Esophagus squamous epithelium (tissue), 5 donors: ENCODE results near the gene CD82. TPM values are rescaled to one million over a fixed set of nuclear protein-coding genes. Genes with fewer than 3 reads are reported as not detected.

ENCODE experiments used
- DNase-seq: peaks from one replicate; lab custom pipeline; 2025; lab: John Stamatoyannopoulos, UW
- H3K27ac ChIP-seq, 4 donors: fragments of 200-600 bp; sonication (generic); one replicate each; pipeline ENCODE4 v1.5.1; 2016 to 2019; ENCODE audit warnings: mild to moderate bottlenecking in 1 of 4
- H3K27me3 ChIP-seq, 4 donors: fragments of 200-600 bp; sonication (generic); 1 replicate in 3 of 4; 2 replicates in 1 of 4; pipeline versions ENCODE4 v1.5.1 to v1.6.0; 2017 to 2021; ENCODE audit warnings: antibody characterized with exemption in 1 of 4
- H3K36me3 ChIP-seq, 3 donors: fragments of 200-600 bp; sonication (generic); one replicate each; pipeline ENCODE4 v1.5.1; 2016 to 2019
- H3K4me1 ChIP-seq, 3 donors: fragments of 200-600 bp; sonication (generic); one replicate each; pipeline ENCODE4 v1.5.1; 2017 to 2019
- H3K4me3 ChIP-seq, 4 donors: fragments of 200-600 bp; sonication (generic); 1 replicate in 3 of 4; 2 replicates in 1 of 4; pipeline ENCODE4 v1.5.1; 2016 to 2019; ENCODE audit warnings: mild to moderate bottlenecking in 2 of 4, moderate library complexity in 1 of 4
- H3K9me3 ChIP-seq, 3 donors: fragments of 200-600 bp; sonication (generic); one replicate each; pipeline ENCODE4 v1.5.1; 2016 to 2019
- CTCF ChIP-seq, 6 experiments: fragments of 450-650 bp in 4 of 6; fragments of 200-600 bp in 2 of 6; sonication (generic) in 2 of 6; IDR thresholded peaks; one replicate each; pipeline ENCODE4 v1.5.1; 2016 to 2019; ENCODE audit warnings: antibody characterized with exemption in 6 of 6, mild to moderate bottlenecking in 4 of 6, moderate library complexity in 4 of 6
- POLR2A ChIP-seq, 4 donors: fragments of 450-650 bp; IDR thresholded peaks; one replicate each; pipeline ENCODE4 v1.6.1; 2017; ENCODE audit warnings: antibody characterized with exemption in 4 of 4, mild to moderate bottlenecking in 4 of 4, moderate library complexity in 3 of 4
- WGBS, 2 donors: methylation state at CpG; one replicate each; pipeline ENCODE4 v1.1.5; 2018; 5-methylcytosine and 5-hydroxymethylcytosine counted together
- intact Hi-C: fragments of 100-400 bp; cut with DNase I; formaldehyde crosslinking; loops from one replicate; pipeline ENCODE4 v1.15.0; 2022
- total RNA-seq, 4 donors: library from RNA; depleted of rRNA; stranded (reverse); fragments of >200 nt; gene quantifications; one replicate each; pipeline ENCODE4 v1.1.0, GENCODE V29; 2016
- donor health status: DM: yes; HTN: yes; CAD: no.

Gene CD82
- total RNA-seq, 4 donors from 2014 or later = 70.9 to 137 (median 108) TPM

DNA sequence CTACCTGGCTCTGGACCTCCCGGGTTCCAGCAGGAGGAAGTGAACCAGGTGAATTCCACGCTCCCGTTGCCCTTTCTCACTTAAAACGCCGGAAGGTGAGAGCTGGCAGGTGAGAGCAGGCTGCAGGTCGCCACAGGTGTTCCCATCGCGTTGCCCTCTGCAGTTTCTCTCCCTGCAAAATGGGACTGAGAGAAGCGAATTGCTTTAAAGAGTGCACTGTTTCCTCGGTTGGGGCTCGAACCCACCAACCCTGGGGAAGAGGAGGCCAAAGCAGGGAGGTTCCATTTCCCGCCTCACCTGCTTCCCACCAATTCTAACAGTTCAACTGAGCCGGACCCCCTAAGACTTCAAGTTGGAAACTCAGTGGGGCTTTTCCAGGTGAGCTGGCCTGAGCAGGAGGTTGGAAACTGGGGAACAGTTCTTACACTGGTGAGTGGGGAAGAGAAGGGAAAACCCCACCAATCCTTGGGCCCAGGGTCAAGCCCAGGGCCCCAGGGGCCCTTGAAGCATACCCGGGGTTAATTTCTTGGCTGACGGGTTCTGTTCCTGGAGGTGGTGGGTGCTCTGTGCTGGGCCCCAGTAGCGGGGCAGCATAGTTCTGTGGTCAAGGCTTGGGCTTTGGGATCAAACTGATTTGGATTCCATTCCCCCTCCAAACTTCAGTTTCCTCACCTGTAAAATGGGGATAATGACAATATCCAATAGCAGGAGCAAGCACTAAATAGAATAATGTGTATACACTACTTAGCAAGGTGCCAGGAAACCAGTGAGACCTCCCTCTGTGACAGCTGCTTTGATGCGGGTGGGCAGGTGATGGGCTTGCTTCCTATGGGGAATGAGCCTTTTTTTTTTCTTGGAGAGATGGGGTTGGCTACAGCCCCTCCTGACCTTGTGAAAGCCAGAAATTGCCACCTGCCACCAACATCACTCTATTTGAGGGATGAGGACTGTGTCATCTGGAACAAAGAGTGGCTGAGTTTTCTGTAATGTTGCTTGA lies 788 bp downstream of the CD82 start:
- peaks cover 54 to 95% (median 81%) of the 10 kb centered on the region in 3 donors for H3K4me1 ChIP-seq

GRCh38 chr11:44566952-44567875 lies 1.8 kb downstream of the CD82 start:
- H3K4me3 ChIP-seq = peak overlapping the region; percentile 57 to 84 (median 68)
- peak overlapping the region; percentile 88 to 98 (median 95) for H3K27ac ChIP-seq
- intact Hi-C loops = no loop called here
- peaks cover 0 to 25% (median 0%) of the 10 kb centered on the region in 3 donors for H3K36me3 ChIP-seq
- TF ChIP-seq POLR2A (IDR thresholded peaks at IDR 0.05) = no peak
- TF ChIP-seq CTCF (IDR thresholded peaks at IDR 0.05) = peak in 2 of 6 experiments; percentile 12 to 35
- no peaks in the 10 kb centered on the region for H3K27me3 ChIP-seq
- no peaks in the 10 kb centered on the region for H3K9me3 ChIP-seq
- peaks cover 54 to 95% (median 83%) of the 10 kb centered on the region in 3 donors for H3K4me1 ChIP-seq
- DNase-seq = no peak
- WGBS, 2 donors = 65 to 72% methylated on average over 11 of the region's 11 CpGs

More for the DNA sequence above, 788 bp downstream of the CD82 start:
- 12 to 40% methylated on average over 4 to 13 of the region's 17 CpGs for WGBS, 2 donors
- no peaks in the 10 kb centered on the region for H3K27me3 ChIP-seq
- peak overlapping the region; percentile 94 to 98 (median 96) for H3K27ac ChIP-seq
- H3K4me3 ChIP-seq = peak overlapping the region; percentile 57 to 84 (median 68)
- peaks cover 0 to 18% (median 0%) of the 10 kb centered on the region in 3 donors for H3K36me3 ChIP-seq
- H3K9me3 ChIP-seq = no peaks in the 10 kb centered on the region
- no peak for DNase-seq
- intact Hi-C loops = no loop called here
- no peak for TF ChIP-seq POLR2A (IDR thresholded peaks at IDR 0.05)
- TF ChIP-seq CTCF (IDR thresholded peaks at IDR 0.05) = no peak

- TF ChIP-seq POLR2A (IDR thresholded peaks at IDR 0.05) (no peak), CTCF (IDR thresholded peaks at IDR 0.05) (no peak)
- Histone ChIP-seq H3K4me1 (peaks cover 58 to 95% (median 84%) of the 10 kb centered on the region in 3 donors), H3K27ac (peak overlapping the region; percentile 57 to 98 (median 92)), H3K4me3 (peak overlapping the region in 3 of 4 donors; percentile 64 to 84 (median 73)), H3K9me3 (no peaks in the 10 kb centered on the region), H3K36me3 (peaks cover 0 to 25% (median 0%) of the 10 kb centered on the region in 3 donors), H3K27me3 (no peaks in the 10 kb centered on the region)
- no peak for DNase-seq
- 76 to 80% methylated on average over 4 of the region's 4 CpGs for WGBS, 2 donors
- intact Hi-C loops = no loop called here
These were observed 2.4 kb downstream of the CD82 start for GRCh38 chr11:44567876-44568256.

DNA sequence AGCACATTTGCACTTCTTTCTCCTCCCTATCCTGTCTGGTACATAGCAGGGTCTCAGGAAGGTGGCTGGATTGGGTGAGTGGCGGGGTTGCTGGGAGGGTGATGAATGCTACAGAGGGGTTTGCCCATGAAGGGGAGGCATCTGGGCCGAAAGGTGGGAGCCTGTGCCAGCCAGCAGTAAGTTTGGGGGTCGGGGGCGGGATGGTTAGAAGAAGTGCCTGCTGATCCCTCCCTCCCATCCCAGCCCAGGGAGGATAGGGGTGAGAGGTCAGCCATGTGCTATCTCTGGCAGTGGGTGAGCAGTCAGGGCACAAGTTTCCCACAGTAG lies 2.8 kb downstream of the CD82 start:
- Histone ChIP-seq H3K4me3 (peak overlapping the region in 2 of 4 donors; percentile 64 to 84), H3K4me1 (peaks cover 58 to 95% (median 82%) of the 10 kb centered on the region in 3 donors)

More for the DNA sequence above, 2.8 kb downstream of the CD82 start:
- 57 to 73% methylated on average over 2 to 3 of the region's 4 CpGs for WGBS, 2 donors
- TF ChIP-seq POLR2A (IDR thresholded peaks at IDR 0.05) (no peak), CTCF (IDR thresholded peaks at IDR 0.05) (no peak)
- Histone ChIP-seq H3K27me3 (no peaks in the 10 kb centered on the region), H3K27ac (peak overlapping the region; percentile 57 to 98 (median 92)), H3K9me3 (no peaks in the 10 kb centered on the region), H3K36me3 (peaks cover 0 to 25% (median 0%) of the 10 kb centered on the region in 3 donors)
- intact Hi-C loops = no loop called here
- DNase-seq = no peak
